ENCODE measurements around the gene MAN1C1. TPM values are rescaled to one million over a fixed set of nuclear protein-coding genes. Genes with fewer than 3 reads are reported as not detected.

The MAN1C1 gene
- total RNA-seq, 1 donor from 2014 or later = 6.3 TPM

DNA sequence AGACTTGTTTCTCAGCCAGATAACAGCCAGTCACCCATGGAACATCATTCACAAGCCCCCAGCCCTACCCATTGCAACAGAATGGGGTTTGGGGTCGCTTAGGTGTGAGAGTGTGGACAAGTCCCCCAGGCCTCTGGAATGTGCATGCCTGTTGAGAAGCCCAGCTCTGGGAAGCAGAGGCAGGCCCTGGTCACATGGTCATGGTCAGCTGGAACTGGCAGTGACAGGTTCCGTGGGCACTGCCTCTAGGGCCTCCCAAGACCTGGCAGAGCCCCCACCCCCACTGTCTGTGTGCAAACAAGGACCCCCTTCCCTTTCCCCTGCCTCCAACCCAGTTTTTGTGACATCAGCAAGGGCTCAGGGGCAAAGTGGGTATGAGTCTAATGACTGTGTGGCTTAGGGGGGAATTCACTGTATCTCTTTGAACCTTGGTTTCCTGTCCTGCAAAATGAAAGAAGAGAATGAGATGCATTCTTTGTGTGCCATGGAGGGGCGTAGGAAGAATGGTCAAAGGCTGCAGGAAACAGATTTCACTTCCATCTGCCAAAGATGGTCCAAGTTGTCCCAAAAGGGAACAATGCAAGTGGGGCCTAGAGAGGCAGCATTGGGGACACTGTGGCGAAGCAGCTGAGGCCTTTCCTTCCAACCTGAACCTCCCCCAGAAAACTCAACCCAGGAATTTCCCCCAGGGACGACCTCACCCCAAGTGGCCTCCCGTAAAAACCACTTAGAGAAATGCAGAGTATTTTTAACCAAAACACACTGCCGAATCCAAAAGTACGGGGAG lies 148.7 kb downstream of the MAN1C1 start:
- Histone ChIP-seq H3K27me3 (ENCODE audit: control insufficient read depth in 3 of 3, insufficient read depth in 3 of 3, low read length in 3 of 3) (no peaks in the 10 kb centered on the region), H3K27ac (ENCODE audit: low read depth, low read length) (peak overlapping the region; percentile 10), H3K4me3 (ENCODE audit: low read length in 3 of 3) (no peak overlapping the region), H3K36me3 (ENCODE audit: control insufficient read depth in 3 of 3, insufficient read depth in 3 of 3, low read length in 3 of 3) (peaks cover 4 to 11% (median 8%) of the 10 kb centered on the region in 3 donors), H3K9ac (ENCODE audit: low read depth in 1 of 3, low read length in 3 of 3) (peak overlapping the region in 1 of 3 donors; percentile 50), H3K4me1 (ENCODE audit: control insufficient read depth in 3 of 3, insufficient read depth in 3 of 3, low read length in 3 of 3) (peaks cover 18 to 33% (median 19%) of the 10 kb centered on the region in 3 donors), H3K9me3 (ENCODE audit: control insufficient read depth in 3 of 3, low read length in 3 of 3) (no peaks in the 10 kb centered on the region)

GRCh38 chr1:25765923-25766589 lies 149.5 kb downstream of the MAN1C1 start:
- H3K27me3 ChIP-seq (ENCODE audit: control insufficient read depth in 3 of 3, insufficient read depth in 3 of 3, low read length in 3 of 3) = no peaks in the 10 kb centered on the region
- H3K4me3 ChIP-seq (ENCODE audit: low read length in 3 of 3) = no peak overlapping the region
- H3K36me3 ChIP-seq (ENCODE audit: control insufficient read depth in 3 of 3, insufficient read depth in 3 of 3, low read length in 3 of 3) = peaks cover 4 to 7% (median 5%) of the 10 kb centered on the region in 3 donors
- H3K27ac ChIP-seq (ENCODE audit: low read depth, low read length) = peak overlapping the region; percentile 23
- no peaks in the 10 kb centered on the region for H3K9me3 ChIP-seq (ENCODE audit: control insufficient read depth in 3 of 3, low read length in 3 of 3)
- H3K9ac ChIP-seq (ENCODE audit: low read depth in 1 of 3, low read length in 3 of 3) = peak overlapping the region in 2 of 3 donors; percentile 12 to 58
- H3K4me1 ChIP-seq (ENCODE audit: control insufficient read depth in 3 of 3, insufficient read depth in 3 of 3, low read length in 3 of 3) = peaks cover 24 to 40% (median 24%) of the 10 kb centered on the region in 3 donors

GRCh38 chr1:25766721-25767436 lies 150.3 kb downstream of the MAN1C1 start:
- H3K27me3 ChIP-seq (ENCODE audit: control insufficient read depth in 3 of 3, insufficient read depth in 3 of 3, low read length in 3 of 3) = no peaks in the 10 kb centered on the region
- H3K4me1 ChIP-seq (ENCODE audit: control insufficient read depth in 3 of 3, insufficient read depth in 3 of 3, low read length in 3 of 3) = peaks cover 32 to 48% (median 32%) of the 10 kb centered on the region in 3 donors
- no peak overlapping the region for H3K4me3 ChIP-seq (ENCODE audit: low read length in 3 of 3)
- H3K36me3 ChIP-seq (ENCODE audit: control insufficient read depth in 3 of 3, insufficient read depth in 3 of 3, low read length in 3 of 3) = peaks cover 4 to 9% (median 5%) of the 10 kb centered on the region in 3 donors
- peak overlapping the region in 2 of 3 donors; percentile 12 to 58 for H3K9ac ChIP-seq (ENCODE audit: low read depth in 1 of 3, low read length in 3 of 3)
- H3K27ac ChIP-seq (ENCODE audit: low read depth, low read length) = peak overlapping the region; percentile 23
- H3K9me3 ChIP-seq (ENCODE audit: control insufficient read depth in 3 of 3, low read length in 3 of 3) = no peaks in the 10 kb centered on the region

DNA sequence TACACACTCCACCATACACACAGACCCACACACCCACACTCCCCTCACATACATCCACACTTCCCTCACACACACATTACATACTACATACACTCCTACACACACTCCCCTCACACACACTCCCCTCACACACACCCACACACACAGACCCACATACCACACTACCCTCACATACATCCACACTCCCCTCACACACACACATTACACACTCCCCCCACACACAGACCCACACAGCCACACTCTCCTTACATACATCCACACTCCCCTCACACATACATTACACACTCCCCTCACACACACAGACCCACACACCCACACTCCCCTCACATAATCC lies 150.8 kb downstream of the MAN1C1 start:
- Histone ChIP-seq H3K4me3 (ENCODE audit: low read length in 3 of 3) (no peak overlapping the region), H3K27ac (ENCODE audit: low read depth, low read length) (no peak overlapping the region), H3K27me3 (ENCODE audit: control insufficient read depth in 3 of 3, insufficient read depth in 3 of 3, low read length in 3 of 3) (no peaks in the 10 kb centered on the region), H3K36me3 (ENCODE audit: control insufficient read depth in 3 of 3, insufficient read depth in 3 of 3, low read length in 3 of 3) (peaks cover 4 to 14% (median 7%) of the 10 kb centered on the region in 3 donors), H3K9ac (ENCODE audit: low read depth in 1 of 3, low read length in 3 of 3) (no peak overlapping the region), H3K4me1 (ENCODE audit: control insufficient read depth in 3 of 3, insufficient read depth in 3 of 3, low read length in 3 of 3) (peaks cover 36 to 54% (median 37%) of the 10 kb centered on the region in 3 donors), H3K9me3 (ENCODE audit: control insufficient read depth in 3 of 3, low read length in 3 of 3) (no peaks in the 10 kb centered on the region)

DNA sequence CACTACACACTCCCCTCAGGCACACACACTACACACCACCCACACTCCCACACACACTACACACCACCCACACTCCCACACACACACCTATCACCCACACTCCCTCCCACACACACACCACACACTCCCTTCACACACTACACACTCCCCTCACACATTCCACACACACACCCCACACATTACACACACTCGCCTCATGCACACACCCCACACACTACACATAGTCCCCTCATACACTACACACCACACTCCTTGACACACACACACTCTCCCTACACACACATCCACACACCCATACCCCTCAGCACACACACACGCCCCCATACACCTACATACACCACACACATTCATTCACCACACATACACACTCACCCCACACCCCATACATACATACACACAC lies 152.4 kb downstream of the MAN1C1 start:
- Histone ChIP-seq H3K9me3 (ENCODE audit: control insufficient read depth in 3 of 3, low read length in 3 of 3) (no peaks in the 10 kb centered on the region), H3K4me1 (ENCODE audit: control insufficient read depth in 3 of 3, insufficient read depth in 3 of 3, low read length in 3 of 3) (peaks cover 40 to 70% (median 50%) of the 10 kb centered on the region in 3 donors), H3K27me3 (ENCODE audit: control insufficient read depth in 3 of 3, insufficient read depth in 3 of 3, low read length in 3 of 3) (no peaks in the 10 kb centered on the region), H3K27ac (ENCODE audit: low read depth, low read length) (no peak overlapping the region), H3K36me3 (ENCODE audit: control insufficient read depth in 3 of 3, insufficient read depth in 3 of 3, low read length in 3 of 3) (peaks cover 4 to 14% (median 5%) of the 10 kb centered on the region in 3 donors), H3K9ac (ENCODE audit: low read depth in 1 of 3, low read length in 3 of 3) (no peak overlapping the region), H3K4me3 (ENCODE audit: low read length in 3 of 3) (no peak overlapping the region)

GRCh38 chr1:25769625-25770383 lies 153.2 kb downstream of the MAN1C1 start:
- Histone ChIP-seq H3K4me1 (ENCODE audit: control insufficient read depth in 3 of 3, insufficient read depth in 3 of 3, low read length in 3 of 3) (peaks cover 40 to 78% (median 56%) of the 10 kb centered on the region in 3 donors), H3K27me3 (ENCODE audit: control insufficient read depth in 3 of 3, insufficient read depth in 3 of 3, low read length in 3 of 3) (no peaks in the 10 kb centered on the region), H3K27ac (ENCODE audit: low read depth, low read length) (no peak overlapping the region), H3K4me3 (ENCODE audit: low read length in 3 of 3) (no peak overlapping the region), H3K9me3 (ENCODE audit: control insufficient read depth in 3 of 3, low read length in 3 of 3) (no peaks in the 10 kb centered on the region), H3K36me3 (ENCODE audit: control insufficient read depth in 3 of 3, insufficient read depth in 3 of 3, low read length in 3 of 3) (peaks cover 4 to 14% (median 5%) of the 10 kb centered on the region in 3 donors), H3K9ac (ENCODE audit: low read depth in 1 of 3, low read length in 3 of 3) (no peak overlapping the region)

DNA sequence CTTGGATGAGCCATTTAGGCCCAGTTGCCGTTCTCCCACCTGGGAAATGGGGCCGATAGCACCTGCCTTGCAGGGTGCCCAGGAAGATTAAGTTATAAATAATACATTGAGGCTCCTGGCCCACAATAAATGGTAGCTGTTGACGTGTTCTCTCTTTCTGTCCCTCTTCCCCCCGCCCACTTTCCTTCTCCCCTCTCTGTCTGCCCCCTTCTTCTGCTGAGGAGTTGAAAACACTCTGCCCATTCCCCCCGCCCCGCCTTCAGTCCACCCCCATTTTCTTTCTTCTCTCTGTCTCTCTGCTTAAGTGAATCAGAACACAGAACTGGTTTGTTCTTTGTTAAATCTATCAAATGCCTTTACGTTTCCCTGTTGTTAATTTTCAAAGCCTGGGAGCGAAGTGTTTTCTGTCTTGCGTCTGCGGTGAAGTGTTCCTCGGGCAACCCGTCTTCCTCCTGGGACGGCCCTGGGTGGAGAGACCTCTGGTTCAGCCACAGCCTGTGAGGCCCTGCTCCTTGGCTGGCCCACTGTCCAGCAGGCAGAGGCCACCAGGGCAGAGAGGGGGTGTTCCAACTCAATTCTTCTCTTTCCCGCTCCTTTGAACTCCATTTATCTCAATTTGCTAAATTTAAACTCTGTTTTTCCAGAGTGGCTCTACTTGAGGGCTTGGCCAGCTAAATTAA lies 154.1 kb downstream of the MAN1C1 start:
- Histone ChIP-seq H3K9ac (ENCODE audit: low read depth in 1 of 3, low read length in 3 of 3) (peak overlapping the region in 1 of 3 donors; percentile 76), H3K27me3 (ENCODE audit: control insufficient read depth in 3 of 3, insufficient read depth in 3 of 3, low read length in 3 of 3) (no peaks in the 10 kb centered on the region), H3K4me1 (ENCODE audit: control insufficient read depth in 3 of 3, insufficient read depth in 3 of 3, low read length in 3 of 3) (peaks cover 37 to 76% (median 60%) of the 10 kb centered on the region in 3 donors), H3K27ac (ENCODE audit: low read depth, low read length) (peak overlapping the region; percentile 26), H3K36me3 (ENCODE audit: control insufficient read depth in 3 of 3, insufficient read depth in 3 of 3, low read length in 3 of 3) (peaks cover 4 to 14% (median 5%) of the 10 kb centered on the region in 3 donors), H3K9me3 (ENCODE audit: control insufficient read depth in 3 of 3, low read length in 3 of 3) (no peaks in the 10 kb centered on the region), H3K4me3 (ENCODE audit: low read length in 3 of 3) (no peak overlapping the region)

DNA sequence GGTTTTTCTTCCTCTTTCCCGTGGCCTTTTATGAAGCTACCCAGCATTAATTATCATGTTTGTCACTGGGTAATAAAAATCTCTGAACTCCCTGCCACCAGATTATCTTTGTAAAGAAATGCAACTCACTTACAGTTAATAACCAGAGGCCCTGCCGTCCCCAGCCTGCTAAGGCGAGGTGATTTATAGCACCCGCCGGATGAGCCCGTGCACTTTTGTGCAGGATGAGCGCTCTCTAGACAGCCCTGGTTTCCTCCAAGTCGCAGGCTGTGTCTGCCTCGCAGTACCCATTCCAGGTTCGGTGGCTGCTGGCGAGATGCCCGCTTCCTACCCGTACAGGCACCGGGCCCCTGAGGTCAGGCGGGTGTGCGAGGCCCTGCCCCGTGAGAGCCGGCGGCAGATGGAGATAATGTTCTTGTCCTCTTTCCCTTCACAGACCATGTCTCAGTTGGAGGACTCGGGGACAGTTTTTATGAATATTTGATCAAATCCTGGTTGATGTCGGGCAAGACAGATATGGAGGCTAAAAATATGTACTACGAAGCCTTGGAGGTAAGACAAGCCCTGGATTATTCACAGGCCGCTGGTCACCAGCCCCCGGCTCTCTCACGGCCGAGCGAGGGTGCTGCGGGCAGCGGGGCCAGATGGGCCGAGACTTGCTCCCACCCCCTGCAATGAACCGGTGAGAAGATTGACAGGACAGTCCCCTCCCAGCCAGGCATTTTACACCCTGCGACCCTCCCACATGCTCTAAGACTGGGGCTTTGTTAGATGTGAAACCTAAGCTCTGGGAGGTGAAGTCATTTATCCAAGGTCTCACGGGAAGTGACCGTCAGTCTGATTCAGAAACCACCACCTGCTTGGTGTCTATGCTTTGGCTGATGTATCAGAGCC lies 154.9 kb downstream of the MAN1C1 start:
- peak overlapping the region; percentile 12 to 76 (median 28) for H3K9ac ChIP-seq (ENCODE audit: low read depth in 1 of 3, low read length in 3 of 3)
- peaks cover 29 to 68% (median 53%) of the 10 kb centered on the region in 3 donors for H3K4me1 ChIP-seq (ENCODE audit: control insufficient read depth in 3 of 3, insufficient read depth in 3 of 3, low read length in 3 of 3)
- no peaks in the 10 kb centered on the region for H3K27me3 ChIP-seq (ENCODE audit: control insufficient read depth in 3 of 3, insufficient read depth in 3 of 3, low read length in 3 of 3)
- H3K4me3 ChIP-seq (ENCODE audit: low read length in 3 of 3) = peak overlapping the region; percentile 14 to 63 (median 25)
- peak overlapping the region; percentile 48 for H3K27ac ChIP-seq (ENCODE audit: low read depth, low read length)
- no peaks in the 10 kb centered on the region for H3K9me3 ChIP-seq (ENCODE audit: control insufficient read depth in 3 of 3, low read length in 3 of 3)
- peaks cover 4 to 14% (median 5%) of the 10 kb centered on the region in 3 donors for H3K36me3 ChIP-seq (ENCODE audit: control insufficient read depth in 3 of 3, insufficient read depth in 3 of 3, low read length in 3 of 3)
